HFFc6 (cell line): ENCODE results near the gene ANGEL2. TPM values are rescaled to one million over a fixed set of nuclear protein-coding genes. Genes with fewer than 3 reads are reported as not detected.
"Not testable (repeated sequence)": the region's sequence is repeated elsewhere in the genome, so short reads cannot be mapped to it uniquely, and the experiment has no call there.

Experiments used
- DNase-seq: peaks from one replicate; pipeline ENCODE4 v3.0.0-alpha.2; 2018
- H3K27ac Mint-ChIP-seq: 2 replicates; pipeline ENCODE4 v1.8.0; 2020; ENCODE audit warnings: mild to moderate bottlenecking, mixed read lengths
- H3K27me3 Mint-ChIP-seq: 2 replicates; pipeline ENCODE4 v1.8.0; 2021; ENCODE audit warnings: mild to moderate bottlenecking, moderate library complexity, mixed read lengths; ENCODE audit not compliant: insufficient read depth
- H3K36me3 Mint-ChIP-seq: 2 replicates; pipeline ENCODE4 v1.8.0; 2021; ENCODE audit warnings: low read depth, mixed read lengths
- H3K4me1 Mint-ChIP-seq: 2 replicates; pipeline ENCODE4 v1.8.0; 2020; ENCODE audit warnings: low read depth, mixed read lengths
- H3K4me3 Mint-ChIP-seq: 2 replicates; pipeline ENCODE4 v1.8.0; 2020; ENCODE audit warnings: mild to moderate bottlenecking, moderate library complexity, mixed read lengths
- H3K9me3 Mint-ChIP-seq: 2 replicates; pipeline ENCODE4 v1.8.0; 2020; ENCODE audit warnings: mild to moderate bottlenecking, mixed read lengths
- total RNA-seq, 6 experiments: library from RNA; stranded (reverse); fragmentation: NEBNext Ultra II Directional; extraction: Animal tissue kit (Norgen Biotek cat#: 25700); gene quantifications; 2 replicates in 1 of 6; 3 replicates in 5 of 6; pipeline ENCODE4 v1.2.3, GENCODE V29; 2021
- TF ChIP-seq, protein P1 (sequence below): fragments of 200-600 bp; sonication (generic); IDR thresholded peaks from 2 replicates; pipeline ENCODE4 v1.5.0; 2021; ENCODE audit warnings: antibody characterized with exemption, mild to moderate bottlenecking

Gene ANGEL2
- total RNA-seq, 6 experiments from 2014 or later, result 21.0 to 27.2 (median 24.4) TPM

DNA sequence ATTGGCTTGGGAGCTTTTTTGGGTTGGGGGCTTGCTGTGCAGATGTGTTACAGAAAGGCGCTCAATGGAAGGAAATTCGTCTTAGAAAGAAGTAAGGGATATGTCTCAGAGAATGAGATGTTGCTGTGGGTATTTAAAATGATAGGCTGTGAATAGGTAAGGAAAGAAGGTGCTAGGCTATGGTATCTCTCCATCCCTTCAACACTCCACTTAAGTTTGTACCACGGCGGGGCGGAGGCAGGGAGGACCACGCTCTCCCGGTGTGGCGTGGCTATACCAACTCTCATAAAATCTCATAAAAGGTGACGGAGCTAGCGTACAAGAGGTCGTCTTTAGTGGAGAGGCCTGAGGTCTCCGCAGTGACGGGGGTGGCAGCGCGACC is 35.1 kb upstream of the ANGEL2 start:
- H3K27ac Mint-ChIP-seq, result peak overlapping the region; percentile 85
- H3K36me3 Mint-ChIP-seq, result peaks cover 10% of the 10 kb centered on the region
- H3K9me3 Mint-ChIP-seq, result no peaks in the 10 kb centered on the region; the same call in 1 of the 2 replicates
- no peaks in the 10 kb centered on the region; the same call in 1 of the 2 replicates for H3K27me3 Mint-ChIP-seq
- TF ChIP-seq, protein P1, sequence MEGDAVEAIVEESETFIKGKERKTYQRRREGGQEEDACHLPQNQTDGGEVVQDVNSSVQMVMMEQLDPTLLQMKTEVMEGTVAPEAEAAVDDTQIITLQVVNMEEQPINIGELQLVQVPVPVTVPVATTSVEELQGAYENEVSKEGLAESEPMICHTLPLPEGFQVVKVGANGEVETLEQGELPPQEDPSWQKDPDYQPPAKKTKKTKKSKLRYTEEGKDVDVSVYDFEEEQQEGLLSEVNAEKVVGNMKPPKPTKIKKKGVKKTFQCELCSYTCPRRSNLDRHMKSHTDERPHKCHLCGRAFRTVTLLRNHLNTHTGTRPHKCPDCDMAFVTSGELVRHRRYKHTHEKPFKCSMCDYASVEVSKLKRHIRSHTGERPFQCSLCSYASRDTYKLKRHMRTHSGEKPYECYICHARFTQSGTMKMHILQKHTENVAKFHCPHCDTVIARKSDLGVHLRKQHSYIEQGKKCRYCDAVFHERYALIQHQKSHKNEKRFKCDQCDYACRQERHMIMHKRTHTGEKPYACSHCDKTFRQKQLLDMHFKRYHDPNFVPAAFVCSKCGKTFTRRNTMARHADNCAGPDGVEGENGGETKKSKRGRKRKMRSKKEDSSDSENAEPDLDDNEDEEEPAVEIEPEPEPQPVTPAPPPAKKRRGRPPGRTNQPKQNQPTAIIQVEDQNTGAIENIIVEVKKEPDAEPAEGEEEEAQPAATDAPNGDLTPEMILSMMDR, result no peak
- no peak for DNase-seq
- H3K4me3 Mint-ChIP-seq, result peak overlapping the region; percentile 96
- peaks cover 54% of the 10 kb centered on the region for H3K4me1 Mint-ChIP-seq

DNA sequence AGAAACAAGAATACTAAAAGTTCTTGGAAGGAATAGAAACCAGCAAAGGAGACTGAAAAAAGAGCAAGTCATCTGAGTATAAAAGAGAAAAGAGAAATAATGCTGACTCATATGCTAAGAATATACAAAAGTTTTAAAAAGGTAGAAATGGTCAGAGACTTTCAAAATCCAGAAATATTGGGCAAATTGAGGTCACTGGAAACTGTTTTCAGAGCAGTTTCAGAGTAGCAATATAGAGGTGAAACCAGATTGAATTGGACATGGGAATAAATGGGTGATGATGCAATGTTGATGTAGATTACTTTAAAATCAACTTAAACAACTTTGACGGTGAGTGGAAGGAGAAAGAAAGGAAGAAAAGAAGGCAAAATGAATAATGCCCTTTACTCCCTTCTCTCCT is 33.6 kb upstream of the ANGEL2 start:
- H3K27me3 Mint-ChIP-seq, result no peaks in the 10 kb centered on the region; the same call in 1 of the 2 replicates
- TF ChIP-seq, protein P1, result no peak
- no peak for DNase-seq
- no peak overlapping the region for H3K4me3 Mint-ChIP-seq
- peaks cover 10% of the 10 kb centered on the region for H3K36me3 Mint-ChIP-seq
- H3K9me3 Mint-ChIP-seq, result no peaks in the 10 kb centered on the region; the same call in 1 of the 2 replicates
- H3K4me1 Mint-ChIP-seq, result peaks cover 45% of the 10 kb centered on the region
- H3K27ac Mint-ChIP-seq, result no peak overlapping the region

DNA sequence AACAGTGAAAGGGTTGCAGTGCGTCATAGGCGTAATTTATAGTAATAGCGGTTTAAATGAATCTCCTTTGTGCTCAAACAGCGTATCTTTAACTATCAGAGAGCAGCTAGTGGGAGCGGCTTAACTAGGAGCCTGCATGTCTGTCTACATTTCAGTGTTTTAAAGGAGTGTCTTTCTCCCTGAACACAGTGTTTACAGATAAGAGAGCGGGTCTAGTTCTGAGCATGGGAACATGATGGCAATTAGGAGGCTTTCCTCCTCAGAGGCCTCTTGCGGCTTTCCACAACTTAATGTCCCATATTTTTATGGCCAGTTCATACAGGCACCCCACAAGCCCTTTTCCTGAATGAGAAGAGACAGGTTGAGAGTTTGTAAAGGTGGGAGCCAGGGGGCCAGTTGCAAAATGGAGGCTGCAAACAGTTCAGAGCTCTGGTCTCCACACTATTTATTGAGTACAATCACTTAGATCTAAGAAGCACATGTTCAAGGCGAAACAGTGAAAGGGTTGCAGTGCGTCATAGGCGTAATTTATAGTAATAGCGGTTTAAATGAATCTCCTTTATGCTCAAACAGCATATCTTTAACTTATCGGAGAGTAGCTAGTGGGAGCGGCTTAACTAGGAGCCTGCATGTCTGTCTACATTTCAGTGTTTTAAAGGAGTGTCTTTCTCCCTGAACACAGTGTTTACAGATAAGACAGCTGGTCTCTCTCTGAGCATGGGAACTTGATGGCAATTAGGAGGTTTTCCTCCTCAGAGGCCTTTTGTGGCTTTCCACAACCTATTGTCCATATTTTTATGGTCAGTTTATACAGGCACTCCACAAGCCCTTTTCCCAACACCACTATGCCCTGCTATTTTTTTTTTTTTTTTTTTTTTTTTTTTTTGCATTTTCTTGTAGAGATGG is 29.9 kb upstream of the ANGEL2 start:
- not testable (repeated sequence) for H3K27me3 Mint-ChIP-seq, H3K9me3 Mint-ChIP-seq, DNase-seq, H3K4me3 Mint-ChIP-seq, H3K27ac Mint-ChIP-seq, H3K36me3 Mint-ChIP-seq
- peaks cover 39% of the 10 kb centered on the region for H3K4me1 Mint-ChIP-seq

DNA sequence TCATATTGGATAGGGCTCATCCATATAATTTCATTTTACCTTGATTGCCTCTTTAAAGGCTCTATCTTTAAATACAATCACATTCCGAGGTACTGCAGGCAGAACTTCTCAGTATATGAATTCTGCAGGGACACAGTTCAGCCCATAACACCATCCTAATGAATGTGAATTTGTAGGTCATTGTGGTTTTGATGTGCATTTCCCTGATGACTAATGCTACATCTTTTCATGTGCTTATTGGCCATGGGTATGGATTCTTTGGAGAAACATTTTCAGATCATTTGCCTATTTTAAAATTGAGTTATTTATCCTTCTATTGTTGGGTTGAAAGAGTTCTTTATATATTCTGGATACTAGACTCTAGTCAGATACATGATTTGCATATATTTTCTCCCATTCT is 25.8 kb upstream of the ANGEL2 start:
- H3K27ac Mint-ChIP-seq, result peak overlapping the region; percentile 53; the same call in 1 of the 2 replicates
- peaks cover 4% of the 10 kb centered on the region; the same call in 1 of the 2 replicates for H3K27me3 Mint-ChIP-seq
- H3K4me3 Mint-ChIP-seq, result peak overlapping the region; percentile 1; the same call in 1 of the 2 replicates
- H3K4me1 Mint-ChIP-seq, result peaks cover 19% of the 10 kb centered on the region
- H3K9me3 Mint-ChIP-seq, result no peaks in the 10 kb centered on the region
- DNase-seq, result peak; percentile 63
- H3K36me3 Mint-ChIP-seq, result no peaks in the 10 kb centered on the region
- TF ChIP-seq, protein P1, result no peak

DNA sequence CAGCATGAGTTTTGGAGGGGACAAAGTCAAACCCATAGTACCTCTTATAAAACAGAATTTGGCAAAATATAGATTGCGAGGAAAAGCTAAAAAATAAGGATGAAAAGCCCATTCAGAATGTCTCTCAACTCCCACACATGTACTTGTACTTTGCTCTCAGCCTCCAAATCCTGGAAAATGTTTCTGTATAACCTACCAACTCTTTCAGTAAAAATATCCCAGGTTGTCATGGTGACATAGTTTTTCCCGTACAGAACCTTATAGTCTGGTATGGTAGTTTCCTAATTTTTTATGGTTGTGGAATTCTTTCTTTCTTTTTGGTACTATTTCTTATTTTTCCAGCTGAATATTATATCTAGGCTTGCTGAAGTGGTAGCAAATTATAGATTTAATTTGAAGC is 19.9 kb upstream of the ANGEL2 start:
- TF ChIP-seq, protein P1, result no peak
- DNase-seq, result no peak
- no peak overlapping the region for H3K4me3 Mint-ChIP-seq
- H3K27ac Mint-ChIP-seq, result no peak overlapping the region
- peaks cover 5% of the 10 kb centered on the region for H3K4me1 Mint-ChIP-seq
- H3K36me3 Mint-ChIP-seq, result no peaks in the 10 kb centered on the region
- peaks cover 16% of the 10 kb centered on the region for H3K27me3 Mint-ChIP-seq
- H3K9me3 Mint-ChIP-seq, result no peaks in the 10 kb centered on the region

DNA sequence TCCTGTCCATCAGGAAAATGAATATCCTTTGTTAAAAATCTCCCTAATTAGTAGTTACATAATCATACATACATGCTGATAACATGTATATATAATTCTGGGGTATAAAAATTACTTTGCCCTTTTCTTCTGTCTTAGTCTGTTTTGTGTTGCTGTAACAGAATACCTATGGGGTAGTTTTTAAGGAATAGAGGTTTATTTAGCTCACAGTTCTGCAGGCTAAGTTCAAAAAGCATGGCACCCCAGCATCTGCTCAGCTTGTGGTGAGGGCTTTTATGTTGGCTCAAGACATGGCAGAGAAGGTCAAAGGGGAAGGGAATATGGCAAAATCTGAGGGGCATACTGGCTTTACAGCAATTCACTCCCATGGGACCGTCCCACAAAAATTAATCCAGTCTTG is 19.0 kb upstream of the ANGEL2 start:
- no peaks in the 10 kb centered on the region for H3K36me3 Mint-ChIP-seq
- no peak overlapping the region for H3K4me3 Mint-ChIP-seq
- peaks cover 17% of the 10 kb centered on the region for H3K27me3 Mint-ChIP-seq
- TF ChIP-seq, protein P1, result no peak
- no peak overlapping the region for H3K27ac Mint-ChIP-seq
- H3K4me1 Mint-ChIP-seq, result peaks cover 5% of the 10 kb centered on the region; the same call in 1 of the 2 replicates
- H3K9me3 Mint-ChIP-seq, result no peaks in the 10 kb centered on the region
- no peak for DNase-seq
